ENCODE data around the gene NMS.
"Not testable (repeated sequence)": the region's sequence is repeated elsewhere in the genome, so short reads cannot be mapped to it uniquely, and the experiment has no call there.

NMS gene

DNA sequence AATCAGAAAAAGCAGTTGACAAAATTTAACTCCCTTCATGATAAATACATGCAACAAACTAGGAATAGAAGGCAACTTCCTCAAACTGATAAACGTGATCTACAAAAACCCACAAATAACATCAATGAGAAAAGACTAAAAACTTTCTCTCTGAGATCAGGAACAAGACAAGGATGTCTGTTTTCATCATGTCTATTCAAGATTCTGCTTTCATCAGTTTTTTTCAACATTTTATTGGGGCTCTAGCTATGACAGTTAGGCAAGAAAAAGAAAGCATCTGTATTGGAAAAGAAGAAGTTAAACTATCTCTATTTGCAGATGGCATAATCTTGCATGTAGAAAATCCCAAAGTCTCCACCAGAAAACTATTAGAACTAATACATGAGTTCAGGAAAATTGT is 40.6 kb upstream of the NMS start:
- Histone ChIP-seq H3K4me1 (ENCODE audit: control insufficient read depth in 2 of 2, insufficient read depth in 2 of 2, low read length in 2 of 2) (no peaks in the 10 kb centered on the region), H3K27me3 (ENCODE audit: control insufficient read depth in 2 of 2, insufficient read depth in 2 of 2, low read length in 2 of 2) (peaks cover 0 to 2% of the 10 kb centered on the region in 2 donors)

DNA sequence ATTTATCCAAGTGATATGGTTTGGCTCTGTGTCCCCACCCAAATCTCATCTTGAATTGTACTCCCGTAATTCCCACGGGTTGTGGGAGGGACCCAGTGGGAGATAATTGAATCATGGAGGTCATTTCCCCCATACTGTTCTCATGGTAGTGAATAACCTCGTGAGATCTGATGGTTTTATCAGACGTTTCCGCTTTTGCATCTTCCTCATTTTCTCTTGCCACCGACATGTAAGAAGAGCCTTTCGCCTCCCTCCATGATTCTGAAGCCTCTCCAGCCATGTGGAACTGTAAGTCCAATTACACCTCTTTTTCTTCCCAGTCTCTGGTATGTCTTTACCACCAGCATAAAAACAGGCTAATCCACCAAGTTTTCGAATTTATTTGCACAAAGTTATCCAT is 32.5 kb upstream of the NMS start:
- H3K4me1 ChIP-seq (ENCODE audit: control insufficient read depth in 2 of 2, insufficient read depth in 2 of 2, low read length in 2 of 2): no peaks in the 10 kb centered on the region
- H3K27ac ChIP-seq (ENCODE audit: low read depth in 2 of 2, low read length in 2 of 2): no peak overlapping the region
- no peak overlapping the region for H3K9ac ChIP-seq (ENCODE audit: low read depth in 1 of 2, low read length in 2 of 2)
- no peaks in the 10 kb centered on the region for H3K27me3 ChIP-seq (ENCODE audit: control insufficient read depth in 2 of 2, insufficient read depth in 2 of 2, low read length in 2 of 2)
- no peaks in the 10 kb centered on the region for H3K36me3 ChIP-seq (ENCODE audit: control insufficient read depth in 2 of 2, insufficient read depth in 2 of 2, low read length in 2 of 2)
- no peak overlapping the region for H3K4me3 ChIP-seq (ENCODE audit: low read length in 2 of 2)
- H3K9me3 ChIP-seq (ENCODE audit: control insufficient read depth in 2 of 2, low read length in 2 of 2): no peaks in the 10 kb centered on the region

More for the DNA sequence above, 40.6 kb upstream of the NMS start:
- Histone ChIP-seq H3K27ac (ENCODE audit: low read depth in 2 of 2, low read length in 2 of 2) (no peak overlapping the region), H3K4me3 (ENCODE audit: low read length in 2 of 2) (no peak overlapping the region), H3K9ac (ENCODE audit: low read depth in 1 of 2, low read length in 2 of 2) (no peak overlapping the region), H3K36me3 (ENCODE audit: control insufficient read depth in 2 of 2, insufficient read depth in 2 of 2, low read length in 2 of 2) (no peaks in the 10 kb centered on the region), H3K9me3 (ENCODE audit: control insufficient read depth in 2 of 2, low read length in 2 of 2) (no peaks in the 10 kb centered on the region)

DNA sequence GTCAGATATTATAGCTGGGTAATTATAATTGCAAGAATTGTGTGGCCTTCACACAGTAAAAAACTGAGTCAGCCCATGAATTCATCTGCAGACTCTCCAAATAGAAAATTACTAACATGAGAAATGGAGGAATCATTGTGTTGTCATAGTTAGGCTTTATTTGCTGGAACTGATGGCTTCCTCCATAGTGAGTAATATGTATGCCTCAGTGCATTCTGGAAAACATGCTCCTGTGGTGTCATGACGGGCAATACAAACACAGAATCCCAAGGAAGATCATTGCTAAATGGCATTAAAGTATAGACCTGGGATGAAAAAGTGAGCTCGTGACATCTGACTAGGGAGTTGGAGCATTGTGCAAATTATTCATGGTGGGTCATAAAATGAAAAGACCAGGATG is 23.6 kb upstream of the NMS start:
- Histone ChIP-seq H3K9me3 (ENCODE audit: control insufficient read depth in 2 of 2, low read length in 2 of 2) (no peaks in the 10 kb centered on the region), H3K27me3 (ENCODE audit: control insufficient read depth in 2 of 2, insufficient read depth in 2 of 2, low read length in 2 of 2) (no peaks in the 10 kb centered on the region)

DNA sequence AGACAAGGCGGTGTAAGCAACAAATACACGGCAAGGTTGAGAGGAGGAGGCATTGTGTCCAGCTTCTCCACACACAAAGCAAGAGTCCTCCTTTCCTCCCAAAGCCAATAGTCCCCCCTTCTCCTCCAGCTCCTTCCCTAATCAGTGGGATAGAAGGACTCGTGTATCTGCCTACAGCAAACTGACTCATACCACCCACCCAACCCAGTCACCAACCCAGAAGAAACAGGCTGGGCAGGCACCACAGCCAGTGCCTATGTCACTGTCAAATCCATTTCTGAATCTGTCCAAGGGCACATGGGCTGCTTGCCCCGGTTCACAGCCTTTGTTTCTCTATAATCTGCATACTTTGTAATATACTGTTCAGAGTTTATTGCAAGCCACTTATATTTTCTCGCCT is 19.2 kb upstream of the NMS start:
- no peak overlapping the region for H3K27ac ChIP-seq (ENCODE audit: low read depth in 2 of 2, low read length in 2 of 2)
- H3K27me3 ChIP-seq (ENCODE audit: control insufficient read depth in 2 of 2, insufficient read depth in 2 of 2, low read length in 2 of 2): no peaks in the 10 kb centered on the region
- H3K9me3 ChIP-seq (ENCODE audit: control insufficient read depth in 2 of 2, low read length in 2 of 2): no peaks in the 10 kb centered on the region
- H3K36me3 ChIP-seq (ENCODE audit: control insufficient read depth in 2 of 2, insufficient read depth in 2 of 2, low read length in 2 of 2): no peaks in the 10 kb centered on the region
- no peak overlapping the region for H3K4me3 ChIP-seq (ENCODE audit: low read length in 2 of 2)
- H3K9ac ChIP-seq (ENCODE audit: low read depth in 1 of 2, low read length in 2 of 2): no peak overlapping the region
- H3K4me1 ChIP-seq (ENCODE audit: control insufficient read depth in 2 of 2, insufficient read depth in 2 of 2, low read length in 2 of 2): no peaks in the 10 kb centered on the region

More for the DNA sequence above, 23.6 kb upstream of the NMS start:
- no peak overlapping the region for H3K4me3 ChIP-seq (ENCODE audit: low read length in 2 of 2)
- no peaks in the 10 kb centered on the region for H3K36me3 ChIP-seq (ENCODE audit: control insufficient read depth in 2 of 2, insufficient read depth in 2 of 2, low read length in 2 of 2)
- no peak overlapping the region for H3K27ac ChIP-seq (ENCODE audit: low read depth in 2 of 2, low read length in 2 of 2)
- H3K9ac ChIP-seq (ENCODE audit: low read depth in 1 of 2, low read length in 2 of 2): no peak overlapping the region
- H3K4me1 ChIP-seq (ENCODE audit: control insufficient read depth in 2 of 2, insufficient read depth in 2 of 2, low read length in 2 of 2): no peaks in the 10 kb centered on the region

DNA sequence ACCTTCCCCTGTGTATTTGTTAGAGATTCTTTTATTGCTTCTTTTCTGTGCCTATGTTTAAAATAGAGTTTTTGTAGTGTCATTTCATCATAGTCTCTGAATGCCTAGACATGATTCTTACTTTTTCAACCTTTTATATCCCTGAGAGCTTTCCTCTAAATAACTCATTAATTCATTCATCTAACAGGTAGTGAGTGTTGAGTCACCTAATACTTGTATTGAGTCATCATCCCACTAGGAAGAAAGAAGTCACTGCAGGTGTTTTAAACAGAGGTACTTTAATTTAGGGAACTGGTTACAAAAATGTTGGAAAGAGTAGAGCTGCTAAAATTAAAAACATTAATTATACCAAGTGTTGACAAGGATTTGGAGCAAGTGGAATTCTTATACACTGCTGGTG is 18.5 kb upstream of the NMS start:
- Histone ChIP-seq H3K36me3 (ENCODE audit: control insufficient read depth in 2 of 2, insufficient read depth in 2 of 2, low read length in 2 of 2) (no peaks in the 10 kb centered on the region), H3K9ac (ENCODE audit: low read depth in 1 of 2, low read length in 2 of 2) (no peak overlapping the region), H3K4me3 (ENCODE audit: low read length in 2 of 2) (no peak overlapping the region), H3K9me3 (ENCODE audit: control insufficient read depth in 2 of 2, low read length in 2 of 2) (no peaks in the 10 kb centered on the region), H3K27me3 (ENCODE audit: control insufficient read depth in 2 of 2, insufficient read depth in 2 of 2, low read length in 2 of 2) (no peaks in the 10 kb centered on the region), H3K4me1 (ENCODE audit: control insufficient read depth in 2 of 2, insufficient read depth in 2 of 2, low read length in 2 of 2) (no peaks in the 10 kb centered on the region), H3K27ac (ENCODE audit: low read depth in 2 of 2, low read length in 2 of 2) (no peak overlapping the region)

DNA sequence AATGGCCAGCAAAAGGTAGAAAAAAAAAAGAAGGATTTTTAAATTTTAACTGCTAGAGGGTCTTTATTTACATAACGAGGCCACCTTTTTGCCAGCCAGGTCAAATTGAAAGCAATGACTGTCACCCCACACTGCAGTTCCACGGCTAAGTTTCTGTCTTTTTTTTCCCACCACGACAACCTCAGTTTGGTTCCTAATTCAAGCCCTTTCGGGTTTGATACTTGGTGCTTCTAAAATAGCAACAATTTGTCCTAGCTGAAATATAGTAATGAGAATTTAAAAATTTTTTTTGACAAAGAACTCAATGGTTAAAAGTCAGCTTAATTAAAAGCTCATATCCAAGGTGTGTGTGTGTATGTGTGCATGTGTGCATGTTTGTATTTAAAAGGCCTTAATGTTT is 16.4 kb upstream of the NMS start:
- Histone ChIP-seq H3K4me1 (ENCODE audit: control insufficient read depth in 2 of 2, insufficient read depth in 2 of 2, low read length in 2 of 2) (no peaks in the 10 kb centered on the region), H3K27ac (ENCODE audit: low read depth in 2 of 2, low read length in 2 of 2) (no peak overlapping the region), H3K36me3 (ENCODE audit: control insufficient read depth in 2 of 2, insufficient read depth in 2 of 2, low read length in 2 of 2) (no peaks in the 10 kb centered on the region), H3K9ac (ENCODE audit: low read depth in 1 of 2, low read length in 2 of 2) (no peak overlapping the region), H3K27me3 (ENCODE audit: control insufficient read depth in 2 of 2, insufficient read depth in 2 of 2, low read length in 2 of 2) (no peaks in the 10 kb centered on the region), H3K4me3 (ENCODE audit: low read length in 2 of 2) (no peak overlapping the region), H3K9me3 (ENCODE audit: control insufficient read depth in 2 of 2, low read length in 2 of 2) (no peaks in the 10 kb centered on the region)

DNA sequence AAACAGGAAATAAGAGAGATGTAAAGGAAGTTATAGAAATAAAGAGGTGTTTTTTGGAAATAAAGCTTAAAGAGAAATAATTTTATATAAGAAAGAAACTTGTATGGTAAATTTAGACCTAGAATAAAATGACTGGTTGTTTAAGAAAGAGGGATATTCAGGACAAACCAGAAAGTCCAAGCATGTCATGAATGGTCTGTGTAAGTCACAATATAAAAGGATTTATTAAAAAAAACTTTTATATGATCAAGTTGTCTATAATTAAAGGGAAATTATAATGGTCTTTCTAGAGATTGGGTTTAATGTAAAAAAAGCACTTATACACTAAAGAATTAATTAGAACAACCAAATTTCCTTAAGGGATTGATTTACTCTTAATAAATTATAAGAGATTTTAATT is 13.9 kb upstream of the NMS start:
- H3K27ac ChIP-seq (ENCODE audit: low read depth in 2 of 2, low read length in 2 of 2); H3K9me3 ChIP-seq (ENCODE audit: control insufficient read depth in 2 of 2, low read length in 2 of 2); H3K36me3 ChIP-seq (ENCODE audit: control insufficient read depth in 2 of 2, insufficient read depth in 2 of 2, low read length in 2 of 2); H3K9ac ChIP-seq (ENCODE audit: low read depth in 1 of 2, low read length in 2 of 2); H3K4me3 ChIP-seq (ENCODE audit: low read length in 2 of 2); H3K4me1 ChIP-seq (ENCODE audit: control insufficient read depth in 2 of 2, insufficient read depth in 2 of 2, low read length in 2 of 2); H3K27me3 ChIP-seq (ENCODE audit: control insufficient read depth in 2 of 2, insufficient read depth in 2 of 2, low read length in 2 of 2): not testable (repeated sequence)

DNA sequence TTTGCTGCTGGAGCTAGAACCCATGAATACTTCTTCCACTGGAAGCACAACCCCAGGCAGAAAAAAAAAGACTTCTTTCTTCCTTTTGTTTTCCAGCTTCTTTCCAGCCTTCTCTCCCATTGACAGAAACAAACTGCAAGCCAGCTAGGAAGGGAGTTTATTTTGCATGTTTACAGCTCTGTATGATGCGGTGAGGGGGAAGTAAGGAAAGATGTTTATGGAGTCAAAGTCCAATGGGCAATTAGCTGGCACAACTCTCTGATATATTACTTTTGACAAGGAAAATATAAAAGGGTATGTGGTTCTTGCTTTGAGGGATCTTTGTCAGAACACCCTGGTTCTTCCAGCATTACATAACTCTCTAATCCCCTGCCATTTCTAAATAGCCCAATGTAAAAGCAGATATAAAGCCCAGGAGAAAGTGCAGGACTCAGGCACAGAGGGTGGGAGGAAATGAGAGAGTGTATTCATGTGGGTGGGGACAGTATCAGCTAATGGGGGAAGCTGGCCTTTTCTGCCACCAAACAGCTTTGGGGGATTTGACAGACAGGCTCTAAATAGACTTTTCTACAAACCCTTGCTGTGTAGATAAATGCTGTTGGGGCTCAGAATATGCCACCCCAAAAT is 9.3 kb upstream of the NMS start:
- peaks cover 0 to 4% of the 10 kb centered on the region in 2 donors for H3K4me1 ChIP-seq (ENCODE audit: control insufficient read depth in 2 of 2, insufficient read depth in 2 of 2, low read length in 2 of 2)
- no peaks in the 10 kb centered on the region for H3K36me3 ChIP-seq (ENCODE audit: control insufficient read depth in 2 of 2, insufficient read depth in 2 of 2, low read length in 2 of 2)
- no peak overlapping the region for H3K4me3 ChIP-seq (ENCODE audit: low read length in 2 of 2)
- no peaks in the 10 kb centered on the region for H3K9me3 ChIP-seq (ENCODE audit: control insufficient read depth in 2 of 2, low read length in 2 of 2)
- H3K9ac ChIP-seq (ENCODE audit: low read depth in 1 of 2, low read length in 2 of 2): no peak overlapping the region
- no peak overlapping the region for H3K27ac ChIP-seq (ENCODE audit: low read depth in 2 of 2, low read length in 2 of 2)
- no peaks in the 10 kb centered on the region for H3K27me3 ChIP-seq (ENCODE audit: control insufficient read depth in 2 of 2, insufficient read depth in 2 of 2, low read length in 2 of 2)

DNA sequence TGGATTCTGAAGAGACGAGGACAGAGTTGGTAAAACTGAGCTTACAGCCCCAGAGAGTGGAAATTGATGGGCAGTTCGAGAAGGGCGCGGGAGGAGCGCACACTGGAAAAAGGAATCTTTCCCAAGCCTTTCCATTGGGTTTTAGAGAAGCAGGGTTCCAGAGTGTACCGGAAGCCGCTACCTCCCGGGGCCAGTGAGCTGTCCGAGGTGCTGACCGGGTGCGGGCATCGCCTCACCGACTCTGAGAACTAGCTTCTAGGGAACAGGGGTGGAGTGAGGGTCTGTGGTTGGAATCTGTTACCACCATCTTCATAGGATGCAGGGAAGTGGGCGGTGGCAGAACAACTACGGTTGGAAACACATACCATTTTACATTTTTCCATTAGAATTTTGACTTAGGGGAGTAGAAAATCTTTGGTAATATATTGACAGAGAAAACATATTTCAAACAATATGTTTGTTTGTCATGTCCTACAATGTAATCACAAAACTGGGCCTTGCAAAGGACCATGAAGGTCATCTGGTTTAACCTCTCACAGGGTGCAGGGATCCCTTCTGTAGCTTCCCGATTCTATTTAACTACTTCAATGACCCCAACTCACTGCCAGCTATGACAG is 724 bp downstream of the NMS start:
- H3K27ac ChIP-seq (ENCODE audit: low read depth in 2 of 2, low read length in 2 of 2): no peak overlapping the region
- no peaks in the 10 kb centered on the region for H3K36me3 ChIP-seq (ENCODE audit: control insufficient read depth in 2 of 2, insufficient read depth in 2 of 2, low read length in 2 of 2)
- no peak overlapping the region for H3K4me3 ChIP-seq (ENCODE audit: low read length in 2 of 2)
- no peak overlapping the region for H3K9ac ChIP-seq (ENCODE audit: low read depth in 1 of 2, low read length in 2 of 2)
- H3K9me3 ChIP-seq (ENCODE audit: control insufficient read depth in 2 of 2, low read length in 2 of 2): no peaks in the 10 kb centered on the region
- H3K27me3 ChIP-seq (ENCODE audit: control insufficient read depth in 2 of 2, insufficient read depth in 2 of 2, low read length in 2 of 2): peaks cover 0 to 3% of the 10 kb centered on the region in 2 donors
- H3K4me1 ChIP-seq (ENCODE audit: control insufficient read depth in 2 of 2, insufficient read depth in 2 of 2, low read length in 2 of 2): no peaks in the 10 kb centered on the region

DNA sequence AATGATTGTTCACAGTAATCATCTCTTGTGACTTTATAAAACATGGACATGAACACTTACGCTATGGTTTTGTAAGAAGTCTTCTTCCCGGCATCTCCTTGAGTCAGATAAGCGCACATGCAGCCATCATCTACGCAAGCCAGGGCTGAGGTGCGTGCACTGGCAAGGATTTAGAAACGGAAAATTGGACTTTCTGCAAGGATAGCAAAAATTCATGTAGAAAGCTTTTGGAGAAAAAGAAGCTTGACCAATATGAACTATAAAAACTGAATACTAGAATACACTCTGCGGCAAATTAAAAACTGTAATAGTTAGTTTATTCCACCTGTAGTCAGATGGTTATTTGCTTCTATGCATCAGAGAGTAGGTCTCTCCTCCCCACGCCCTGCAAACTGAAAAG is 6.3 kb downstream of the NMS start:
- H3K4me1 ChIP-seq (ENCODE audit: control insufficient read depth in 2 of 2, insufficient read depth in 2 of 2, low read length in 2 of 2): no peaks in the 10 kb centered on the region
- no peak overlapping the region for H3K27ac ChIP-seq (ENCODE audit: low read depth in 2 of 2, low read length in 2 of 2)
- H3K4me3 ChIP-seq (ENCODE audit: low read length in 2 of 2): no peak overlapping the region
- H3K9me3 ChIP-seq (ENCODE audit: control insufficient read depth in 2 of 2, low read length in 2 of 2): no peaks in the 10 kb centered on the region
- no peak overlapping the region for H3K9ac ChIP-seq (ENCODE audit: low read depth in 1 of 2, low read length in 2 of 2)
- H3K27me3 ChIP-seq (ENCODE audit: control insufficient read depth in 2 of 2, insufficient read depth in 2 of 2, low read length in 2 of 2): no peaks in the 10 kb centered on the region
- H3K36me3 ChIP-seq (ENCODE audit: control insufficient read depth in 2 of 2, insufficient read depth in 2 of 2, low read length in 2 of 2): no peaks in the 10 kb centered on the region
